ENCODE measurements around the gene SCD5.

- no peak for TF ChIP-seq CTCF (IDR thresholded peaks at IDR 0.05)
- TF ChIP-seq EZH2 (IDR thresholded peaks at IDR 0.05), result no peak
Measured at GRCh38 chr4:82711158-82711785, 87.3 kb downstream of the SCD5 start.
